ENCODE measurements around the gene GMDS. TPM values are rescaled to one million over a fixed set of nuclear protein-coding genes. Genes with fewer than 3 reads are reported as not detected.

GMDS gene
- total and polyA plus RNA-seq, 11 donors: 4.5 to 10.7 (median 7.0) TPM

GRCh38 chr6:1832844-1833787 lies 412.3 kb downstream of the GMDS start:
- Histone ChIP-seq H3K27ac (peak overlapping the region in 8 of 12 donors; percentile 2 to 34 (median 16)), H3K4me1 (peaks cover 0 to 25% (median 0%) of the 10 kb centered on the region in 12 donors), H3K27me3 (no peaks in the 10 kb centered on the region), H3K36me3 (no peaks in the 10 kb centered on the region), H3K9me3 (peaks cover 0 to 17% (median 9%) of the 10 kb centered on the region in 12 donors), H3K4me3 (peak overlapping the region in 6 of 12 donors; percentile 12 to 33 (median 20))
- 30 to 42% (median 35%) methylated on average over 16 of the region's 16 CpGs for WGBS, 4 donors
- TF ChIP-seq POLR2A (IDR thresholded peaks at IDR 0.05) (no peak), CTCF (IDR thresholded peaks at IDR 0.05) (no peak)
- peak; percentile 49 to 71 (median 60) for DNase-seq
- peak; percentile 37 to 89 (median 78) for ATAC-seq
- intact Hi-C loops (cut with DNase I): loop anchor here in 2 of 10 donors (10.0 kb wide), 2 partner anchors 202 to 218 kb away; no protein-coding TSS in a partner anchor

GRCh38 chr6:1832358-1832757 lies 413.0 kb downstream of the GMDS start:
- DNase-seq (no peak), ATAC-seq (no peak)
- intact Hi-C loops (cut with DNase I): loop anchor here in 2 of 10 donors (10.0 kb wide), 2 partner anchors 202 to 218 kb away; no protein-coding TSS in a partner anchor
- H3K9me3 ChIP-seq: peaks cover 0 to 25% (median 13%) of the 10 kb centered on the region in 12 donors
- no peaks in the 10 kb centered on the region for H3K36me3 ChIP-seq
- H3K4me1 ChIP-seq: peaks cover 0 to 17% (median 0%) of the 10 kb centered on the region in 12 donors
- peak overlapping the region in 3 of 12 donors; percentile 21 to 33 (median 27) for H3K4me3 ChIP-seq
- 50 to 77% (median 74%) methylated on average over 3 of the region's 3 CpGs for WGBS, 4 donors
- H3K27ac ChIP-seq: peak overlapping the region in 5 of 12 donors; percentile 2 to 34 (median 4)
- H3K27me3 ChIP-seq: no peaks in the 10 kb centered on the region
- TF ChIP-seq POLR2A (IDR thresholded peaks at IDR 0.05): no peak
- no peak for TF ChIP-seq CTCF (IDR thresholded peaks at IDR 0.05)

GRCh38 chr6:1827984-1828793 lies 417.2 kb downstream of the GMDS start:
- Histone ChIP-seq H3K9me3 (peaks cover 0 to 25% (median 13%) of the 10 kb centered on the region in 12 donors), H3K4me3 (no peak overlapping the region), H3K36me3 (no peaks in the 10 kb centered on the region), H3K4me1 (peaks cover 0 to 11% (median 0%) of the 10 kb centered on the region in 12 donors), H3K27ac (no peak overlapping the region), H3K27me3 (no peaks in the 10 kb centered on the region)
- intact Hi-C loops (cut with DNase I): loop anchor here in 1 of 10 donors (10.0 kb wide), 1 partner anchor 213 kb away; no protein-coding TSS in a partner anchor
- DNase-seq (no peak), ATAC-seq (no peak)
- 46 to 96% (median 73%) methylated on average over 1 of the region's 1 CpG for WGBS, 4 donors
- TF ChIP-seq POLR2A (IDR thresholded peaks at IDR 0.05): no peak
- TF ChIP-seq CTCF (IDR thresholded peaks at IDR 0.05): no peak

Measured in heart left ventricle (tissue), 16 donors.